ENCODE data around the gene KIAA1958. TPM values are rescaled to one million over a fixed set of nuclear protein-coding genes. Genes with fewer than 3 reads are reported as not detected.

Gene KIAA1958
- total and polyA plus RNA-seq, 2 of the 8 experiments (the other 6 are each of a cell fraction or from before 2014, with no cell fraction given), result 11.4 to 43.8 TPM

DNA sequence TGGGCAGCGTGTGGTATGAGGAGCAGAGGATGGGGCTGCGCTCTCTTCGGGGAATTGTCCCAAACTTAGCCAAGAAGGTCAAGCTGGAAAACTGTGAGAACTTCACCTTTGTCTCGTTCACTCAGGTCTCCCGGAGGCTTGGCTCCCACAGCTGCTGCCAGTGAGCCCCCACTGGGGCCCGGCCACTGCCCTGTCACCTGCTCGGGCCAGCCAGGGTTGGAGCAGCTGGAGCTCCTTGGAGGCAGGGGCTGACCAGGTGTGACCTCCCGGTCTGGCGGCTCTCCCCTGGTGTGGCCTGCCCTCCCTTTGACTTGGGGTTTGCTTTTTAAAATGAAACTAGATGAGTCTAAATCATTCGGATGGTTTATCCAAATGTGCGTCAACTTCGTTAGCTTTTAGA is 173.3 kb downstream of the KIAA1958 start (continued):
- TF ChIP-seq, protein P1, sequence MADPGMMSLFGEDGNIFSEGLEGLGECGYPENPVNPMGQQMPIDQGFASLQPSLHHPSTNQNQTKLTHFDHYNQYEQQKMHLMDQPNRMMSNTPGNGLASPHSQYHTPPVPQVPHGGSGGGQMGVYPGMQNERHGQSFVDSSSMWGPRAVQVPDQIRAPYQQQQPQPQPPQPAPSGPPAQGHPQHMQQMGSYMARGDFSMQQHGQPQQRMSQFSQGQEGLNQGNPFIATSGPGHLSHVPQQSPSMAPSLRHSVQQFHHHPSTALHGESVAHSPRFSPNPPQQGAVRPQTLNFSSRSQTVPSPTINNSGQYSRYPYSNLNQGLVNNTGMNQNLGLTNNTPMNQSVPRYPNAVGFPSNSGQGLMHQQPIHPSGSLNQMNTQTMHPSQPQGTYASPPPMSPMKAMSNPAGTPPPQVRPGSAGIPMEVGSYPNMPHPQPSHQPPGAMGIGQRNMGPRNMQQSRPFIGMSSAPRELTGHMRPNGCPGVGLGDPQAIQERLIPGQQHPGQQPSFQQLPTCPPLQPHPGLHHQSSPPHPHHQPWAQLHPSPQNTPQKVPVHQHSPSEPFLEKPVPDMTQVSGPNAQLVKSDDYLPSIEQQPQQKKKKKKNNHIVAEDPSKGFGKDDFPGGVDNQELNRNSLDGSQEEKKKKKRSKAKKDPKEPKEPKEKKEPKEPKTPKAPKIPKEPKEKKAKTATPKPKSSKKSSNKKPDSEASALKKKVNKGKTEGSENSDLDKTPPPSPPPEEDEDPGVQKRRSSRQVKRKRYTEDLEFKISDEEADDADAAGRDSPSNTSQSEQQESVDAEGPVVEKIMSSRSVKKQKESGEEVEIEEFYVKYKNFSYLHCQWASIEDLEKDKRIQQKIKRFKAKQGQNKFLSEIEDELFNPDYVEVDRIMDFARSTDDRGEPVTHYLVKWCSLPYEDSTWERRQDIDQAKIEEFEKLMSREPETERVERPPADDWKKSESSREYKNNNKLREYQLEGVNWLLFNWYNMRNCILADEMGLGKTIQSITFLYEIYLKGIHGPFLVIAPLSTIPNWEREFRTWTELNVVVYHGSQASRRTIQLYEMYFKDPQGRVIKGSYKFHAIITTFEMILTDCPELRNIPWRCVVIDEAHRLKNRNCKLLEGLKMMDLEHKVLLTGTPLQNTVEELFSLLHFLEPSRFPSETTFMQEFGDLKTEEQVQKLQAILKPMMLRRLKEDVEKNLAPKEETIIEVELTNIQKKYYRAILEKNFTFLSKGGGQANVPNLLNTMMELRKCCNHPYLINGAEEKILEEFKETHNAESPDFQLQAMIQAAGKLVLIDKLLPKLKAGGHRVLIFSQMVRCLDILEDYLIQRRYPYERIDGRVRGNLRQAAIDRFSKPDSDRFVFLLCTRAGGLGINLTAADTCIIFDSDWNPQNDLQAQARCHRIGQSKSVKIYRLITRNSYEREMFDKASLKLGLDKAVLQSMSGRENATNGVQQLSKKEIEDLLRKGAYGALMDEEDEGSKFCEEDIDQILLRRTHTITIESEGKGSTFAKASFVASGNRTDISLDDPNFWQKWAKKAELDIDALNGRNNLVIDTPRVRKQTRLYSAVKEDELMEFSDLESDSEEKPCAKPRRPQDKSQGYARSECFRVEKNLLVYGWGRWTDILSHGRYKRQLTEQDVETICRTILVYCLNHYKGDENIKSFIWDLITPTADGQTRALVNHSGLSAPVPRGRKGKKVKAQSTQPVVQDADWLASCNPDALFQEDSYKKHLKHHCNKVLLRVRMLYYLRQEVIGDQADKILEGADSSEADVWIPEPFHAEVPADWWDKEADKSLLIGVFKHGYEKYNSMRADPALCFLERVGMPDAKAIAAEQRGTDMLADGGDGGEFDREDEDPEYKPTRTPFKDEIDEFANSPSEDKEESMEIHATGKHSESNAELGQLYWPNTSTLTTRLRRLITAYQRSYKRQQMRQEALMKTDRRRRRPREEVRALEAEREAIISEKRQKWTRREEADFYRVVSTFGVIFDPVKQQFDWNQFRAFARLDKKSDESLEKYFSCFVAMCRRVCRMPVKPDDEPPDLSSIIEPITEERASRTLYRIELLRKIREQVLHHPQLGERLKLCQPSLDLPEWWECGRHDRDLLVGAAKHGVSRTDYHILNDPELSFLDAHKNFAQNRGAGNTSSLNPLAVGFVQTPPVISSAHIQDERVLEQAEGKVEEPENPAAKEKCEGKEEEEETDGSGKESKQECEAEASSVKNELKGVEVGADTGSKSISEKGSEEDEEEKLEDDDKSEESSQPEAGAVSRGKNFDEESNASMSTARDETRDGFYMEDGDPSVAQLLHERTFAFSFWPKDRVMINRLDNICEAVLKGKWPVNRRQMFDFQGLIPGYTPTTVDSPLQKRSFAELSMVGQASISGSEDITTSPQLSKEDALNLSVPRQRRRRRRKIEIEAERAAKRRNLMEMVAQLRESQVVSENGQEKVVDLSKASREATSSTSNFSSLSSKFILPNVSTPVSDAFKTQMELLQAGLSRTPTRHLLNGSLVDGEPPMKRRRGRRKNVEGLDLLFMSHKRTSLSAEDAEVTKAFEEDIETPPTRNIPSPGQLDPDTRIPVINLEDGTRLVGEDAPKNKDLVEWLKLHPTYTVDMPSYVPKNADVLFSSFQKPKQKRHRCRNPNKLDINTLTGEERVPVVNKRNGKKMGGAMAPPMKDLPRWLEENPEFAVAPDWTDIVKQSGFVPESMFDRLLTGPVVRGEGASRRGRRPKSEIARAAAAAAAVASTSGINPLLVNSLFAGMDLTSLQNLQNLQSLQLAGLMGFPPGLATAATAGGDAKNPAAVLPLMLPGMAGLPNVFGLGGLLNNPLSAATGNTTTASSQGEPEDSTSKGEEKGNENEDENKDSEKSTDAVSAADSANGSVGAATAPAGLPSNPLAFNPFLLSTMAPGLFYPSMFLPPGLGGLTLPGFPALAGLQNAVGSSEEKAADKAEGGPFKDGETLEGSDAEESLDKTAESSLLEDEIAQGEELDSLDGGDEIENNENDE (IDR thresholded peaks at IDR 0.05; ENCODE audit: insufficient replicate concordance, low read length), result no peak
- TF ChIP-seq SAP30 (IDR thresholded peaks at IDR 0.05; ENCODE audit: insufficient read depth, insufficient replicate concordance, low read length), result no peak
- no peak for TF ChIP-seq SIX5 (IDR thresholded peaks at IDR 0.05; ENCODE audit: low read depth, low read length)
- no peak for TF ChIP-seq KDM1A (IDR thresholded peaks at IDR 0.05; ENCODE audit: borderline replicate concordance, low read length)
- TF ChIP-seq SRF (IDR thresholded peaks at IDR 0.05; ENCODE audit: low read depth, low read length), result no peak
- no peak for TF ChIP-seq BCL11A (IDR thresholded peaks at IDR 0.05; ENCODE audit: low read depth in 2 of 2, low read length in 2 of 2)
- TF ChIP-seq BACH1 (IDR thresholded peaks at IDR 0.05; ENCODE audit: low read length), result no peak

Measured in H1 (cell line).